Body of pancreas (tissue), 4 donors: ENCODE measurements around the gene CHN2. TPM values are rescaled to one million over a fixed set of nuclear protein-coding genes. Genes with fewer than 3 reads are reported as not detected.
"Not testable (repeated sequence)": the region's sequence is repeated elsewhere in the genome, so short reads cannot be mapped to it uniquely, and the experiment has no call there.

Source experiments
- ATAC-seq: fragments of 150-250 bp; one replicate; pipeline ENCODE4 v1.9.1; 2016
- DNase-seq, 4 donors: peaks; one replicate each; pipeline ENCODE4 v3.0.0-alpha.2; 2019
- H3K27ac ChIP-seq, 4 donors: fragments of 200-600 bp; sonication (generic); 1 replicate in 3 of 4; 2 replicates in 1 of 4; pipeline versions ENCODE4 v1.5.1 to v1.6.1; 2016 to 2019; ENCODE audit warnings: mild to moderate bottlenecking in 1 of 4, mixed read lengths in 1 of 4, moderate library complexity in 1 of 4
- H3K27me3 ChIP-seq, 2 donors: fragments of 200-600 bp; sonication (generic); one replicate each; pipeline ENCODE4 v1.6.0; 2016; ENCODE audit warnings: mild to moderate bottlenecking in 1 of 2
- H3K36me3 ChIP-seq, 2 donors: fragments of 200-600 bp; sonication (generic); replicated peaks in 1 of 2; 2 replicates each; pipeline ENCODE4 v1.5.1; 2016; ENCODE audit warnings: low read depth in 2 of 2; ENCODE audit not compliant: insufficient read depth in 1 of 2
- H3K4me1 ChIP-seq: fragments of 200-600 bp; sonication (generic); one replicate; pipeline ENCODE4 v1.6.0; 2016
- H3K4me3 ChIP-seq, 2 donors: fragments of 200-600 bp; sonication (generic); 1 replicate in 1 of 2; 2 replicates in 1 of 2; pipeline ENCODE4 v1.5.1; 2016 to 2019
- H3K9me3 ChIP-seq, 3 donors: fragments of 200-600 bp; sonication (generic); 1 replicate in 2 of 3; 2 replicates in 1 of 3; pipeline ENCODE4 v1.5.1; 2016
- CTCF ChIP-seq, 7 experiments: fragments of 450-650 bp in 4 of 7; fragments of 200-600 bp in 3 of 7; sonication (generic) in 3 of 7; IDR thresholded peaks; one replicate each; pipeline ENCODE4 v1.5.1; 2016 to 2019; ENCODE audit warnings: antibody characterized with exemption in 7 of 7
- POLR2A ChIP-seq, 3 donors: fragments of 450-650 bp; IDR thresholded peaks; one replicate each; pipeline ENCODE4 v1.6.1; 2016; ENCODE audit warnings: antibody characterized with exemption in 3 of 3, mild to moderate bottlenecking in 2 of 3
- WGBS, 2 donors: methylation state at CpG; one replicate each; pipeline ENCODE4 v1.1.5; 2017; 5-methylcytosine and 5-hydroxymethylcytosine counted together
- intact Hi-C: fragments of 100-400 bp; cut with DNase I; formaldehyde crosslinking; loops from one replicate; pipeline ENCODE4 v1.15.1; 2023
- total RNA-seq, 2 donors: library from RNA; depleted of rRNA; stranded (reverse); fragments of >200 nt; gene quantifications; one replicate each; pipeline ENCODE4 v1.1.0, GENCODE V29; 2016

Gene CHN2
- total RNA-seq, 2 donors from 2014 or later = 55.7 to 58.6 TPM

- no peak overlapping the region for H3K4me3 ChIP-seq
- no peak for TF ChIP-seq POLR2A (IDR thresholded peaks at IDR 0.05)
- no peak for TF ChIP-seq CTCF (IDR thresholded peaks at IDR 0.05)
- DNase-seq = peak in 1 of 4 donors; percentile 36
- H3K27ac ChIP-seq = peak overlapping the region; percentile 52 to 78 (median 73)
- intact Hi-C loops = no loop called here
- no peaks in the 10 kb centered on the region for H3K9me3 ChIP-seq
- H3K4me1 ChIP-seq = peaks cover 47% of the 10 kb centered on the region
- no peaks in the 10 kb centered on the region for H3K36me3 ChIP-seq
- WGBS, 2 donors = 51 to 70% methylated on average over 6 of the region's 6 CpGs
- no peaks in the 10 kb centered on the region for H3K27me3 ChIP-seq
- peak; percentile 30 for ATAC-seq
Observed at GRCh38 chr7:29255199-29255878, 60.8 kb downstream of the CHN2 start.

- H3K4me3 ChIP-seq = no peak overlapping the region
- peak; percentile 93 for ATAC-seq
- peak in 1 of 7 experiments; percentile 8 for TF ChIP-seq CTCF (IDR thresholded peaks at IDR 0.05)
- TF ChIP-seq POLR2A (IDR thresholded peaks at IDR 0.05) = peak in 1 of 3 donors; percentile 8
- peak in 1 of 4 donors; percentile 37 for DNase-seq
- H3K36me3 ChIP-seq = no peaks in the 10 kb centered on the region
- 10 to 12% methylated on average over 5 of the region's 5 CpGs for WGBS, 2 donors
- intact Hi-C loops = no loop called here
- peak overlapping the region; percentile 71 to 82 (median 76) for H3K27ac ChIP-seq
- no peaks in the 10 kb centered on the region for H3K27me3 ChIP-seq
- peaks cover 47% of the 10 kb centered on the region for H3K4me1 ChIP-seq
- no peaks in the 10 kb centered on the region for H3K9me3 ChIP-seq
Observed at GRCh38 chr7:29255906-29256692, 61.5 kb downstream of the CHN2 start.

- Histone ChIP-seq H3K36me3 (no peaks in the 10 kb centered on the region), H3K9me3 (no peaks in the 10 kb centered on the region), H3K27me3 (no peaks in the 10 kb centered on the region), H3K27ac (peak overlapping the region; percentile 71 to 82 (median 76)), H3K4me1 (peaks cover 47% of the 10 kb centered on the region), H3K4me3 (no peak overlapping the region)
- WGBS, 2 donors = 83 to 88% methylated on average over 4 to 5 of the region's 5 CpGs
- no peak for DNase-seq
- TF ChIP-seq POLR2A (IDR thresholded peaks at IDR 0.05) (no peak), CTCF (IDR thresholded peaks at IDR 0.05) (no peak)
- intact Hi-C loops = no loop called here
- ATAC-seq = no peak
Observed at GRCh38 chr7:29256693-29257002, 62.1 kb downstream of the CHN2 start.

GRCh38 chr7:29258951-29259350 is 64.4 kb downstream of the CHN2 start:
- intact Hi-C loops = no loop called here
- DNase-seq (no peak), ATAC-seq (no peak)
- H3K4me1 ChIP-seq = peaks cover 46% of the 10 kb centered on the region
- no peaks in the 10 kb centered on the region for H3K36me3 ChIP-seq
- no peak overlapping the region for H3K4me3 ChIP-seq
- no peak overlapping the region for H3K27ac ChIP-seq
- no peak for TF ChIP-seq POLR2A (IDR thresholded peaks at IDR 0.05)
- WGBS, 2 donors = 89 to 91% methylated on average over 3 of the region's 3 CpGs
- H3K9me3 ChIP-seq = no peaks in the 10 kb centered on the region
- no peaks in the 10 kb centered on the region for H3K27me3 ChIP-seq

- H3K27me3 ChIP-seq = no peaks in the 10 kb centered on the region
- WGBS, 2 donors = 95 to 98% methylated on average over 2 of the region's 2 CpGs
- H3K27ac ChIP-seq = no peak overlapping the region
- TF ChIP-seq POLR2A (IDR thresholded peaks at IDR 0.05) = no peak
- no peak for TF ChIP-seq CTCF (IDR thresholded peaks at IDR 0.05)
- peaks cover 32% of the 10 kb centered on the region for H3K4me1 ChIP-seq
- DNase-seq (no peak), ATAC-seq (no peak)
- H3K36me3 ChIP-seq = no peaks in the 10 kb centered on the region
- intact Hi-C loops = no loop called here
- H3K4me3 ChIP-seq = no peak overlapping the region
- H3K9me3 ChIP-seq = no peaks in the 10 kb centered on the region
Observed at GRCh38 chr7:29262191-29262917, 67.8 kb downstream of the CHN2 start.

GRCh38 chr7:29263601-29264207 is 69.1 kb downstream of the CHN2 start:
- 94 to 100% methylated on average over 10 to 35 of the region's 44 CpGs for WGBS, 2 donors
- H3K9me3 ChIP-seq, H3K36me3 ChIP-seq, H3K4me3 ChIP-seq, ATAC-seq, H3K27me3 ChIP-seq, DNase-seq, H3K27ac ChIP-seq, intact Hi-C loops: not testable (repeated sequence)
- peaks cover 34% of the 10 kb centered on the region for H3K4me1 ChIP-seq
